CD4-positive, alpha-beta T cell treated with Interleukin-4 for 1 hour (primary cell): Measurements from ENCODE around the gene SIT1.

ENCODE experiments used
- DNase-seq, 2 donors: peaks; one replicate each; pipeline ENCODE4 v3.0.0-alpha.2; 2020 to 2022

The SIT1 gene

DNA sequence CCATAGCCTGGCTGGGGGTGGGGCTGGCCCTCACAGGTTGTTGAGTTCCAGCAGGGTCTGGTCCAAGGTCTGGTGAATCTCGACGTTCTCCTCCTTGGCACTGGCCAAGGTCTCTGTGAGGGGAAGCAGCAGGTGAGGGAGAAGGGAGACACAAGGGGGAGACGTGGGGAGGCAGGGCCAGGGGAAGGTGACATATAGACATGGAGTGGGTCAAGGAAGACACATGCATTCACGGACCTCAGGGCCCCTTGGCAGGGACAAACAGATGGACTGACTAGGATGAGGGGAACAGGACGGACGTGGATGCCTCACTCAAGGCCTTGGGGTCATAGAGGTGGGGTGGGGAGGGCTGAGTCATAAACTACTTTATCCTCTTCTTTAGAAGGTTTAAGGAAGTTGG is 31.3 kb upstream of the SIT1 start:
- DNase-seq: no peak

DNA sequence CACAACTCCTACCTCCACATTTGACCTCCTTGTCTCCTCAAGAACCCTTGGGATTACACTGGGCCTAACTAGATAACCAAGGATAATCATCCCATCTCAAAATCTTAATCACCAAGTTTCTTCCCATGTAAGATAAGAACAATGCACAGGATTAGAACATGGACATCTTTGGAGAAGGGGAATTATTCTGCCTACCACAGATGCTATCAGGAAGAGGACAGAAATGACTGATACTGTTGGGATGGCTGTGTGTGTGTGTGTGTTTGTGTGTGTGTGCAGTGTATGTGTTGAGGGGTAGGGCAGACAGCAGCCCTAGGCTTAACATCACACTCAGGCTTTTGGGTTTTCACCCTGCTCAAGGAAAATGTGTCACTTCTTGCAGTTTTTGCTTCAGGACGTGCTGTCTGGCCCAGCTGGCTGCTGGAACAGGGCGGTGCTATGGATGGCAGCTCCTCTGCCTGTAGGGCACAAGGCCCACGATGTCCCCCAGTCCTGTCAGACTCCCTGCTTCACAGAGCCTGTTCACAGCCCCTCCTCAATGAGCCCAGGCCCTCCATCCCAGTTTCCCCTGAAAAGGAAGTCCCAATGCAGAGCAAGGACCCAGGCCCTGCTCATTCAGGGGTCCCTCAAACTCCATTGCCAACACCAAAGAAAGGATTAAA is 30.7 kb upstream of the SIT1 start:
- no peak for DNase-seq

DNA sequence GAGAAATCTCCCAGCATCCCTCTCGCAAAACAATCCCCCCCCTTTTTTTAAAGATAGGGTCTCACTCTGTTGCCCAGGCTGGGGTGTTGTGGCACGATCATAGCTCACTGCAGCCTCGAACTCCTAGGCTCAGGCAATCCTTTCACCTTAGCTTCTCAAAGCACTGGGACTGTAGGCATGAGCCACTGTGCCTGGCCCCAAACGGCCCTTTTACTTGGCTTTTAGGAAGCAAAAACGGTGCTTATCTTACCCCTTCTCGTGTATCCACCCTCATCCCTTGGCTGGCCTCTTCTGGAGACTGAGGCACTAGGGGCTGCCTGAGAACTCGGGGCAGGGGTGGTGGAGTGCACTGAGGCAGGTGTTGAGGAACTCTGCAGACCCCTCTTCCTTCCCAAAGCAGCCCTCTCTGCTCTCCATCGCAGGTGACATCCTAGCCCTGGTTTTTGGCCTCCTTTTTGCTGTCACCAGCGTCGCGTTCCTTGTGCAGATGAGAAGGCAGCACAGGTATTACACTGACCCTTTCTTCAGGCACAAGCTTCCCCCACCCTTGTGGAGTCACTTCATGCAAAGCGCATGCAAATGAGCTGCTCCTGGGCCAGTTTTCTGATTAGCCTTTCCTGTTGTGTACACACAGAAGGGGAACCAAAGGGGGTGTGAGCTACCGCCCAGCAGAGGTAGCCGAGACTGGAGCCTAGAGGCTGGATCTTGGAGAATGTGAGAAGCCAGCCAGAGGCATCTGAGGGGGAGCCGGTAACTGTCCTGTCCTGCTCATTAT is 29.8 kb upstream of the SIT1 start:
- no peak for DNase-seq

GRCh38 chr9:35679766-35680330 is 29.1 kb upstream of the SIT1 start:
- DNase-seq: no peak

DNA sequence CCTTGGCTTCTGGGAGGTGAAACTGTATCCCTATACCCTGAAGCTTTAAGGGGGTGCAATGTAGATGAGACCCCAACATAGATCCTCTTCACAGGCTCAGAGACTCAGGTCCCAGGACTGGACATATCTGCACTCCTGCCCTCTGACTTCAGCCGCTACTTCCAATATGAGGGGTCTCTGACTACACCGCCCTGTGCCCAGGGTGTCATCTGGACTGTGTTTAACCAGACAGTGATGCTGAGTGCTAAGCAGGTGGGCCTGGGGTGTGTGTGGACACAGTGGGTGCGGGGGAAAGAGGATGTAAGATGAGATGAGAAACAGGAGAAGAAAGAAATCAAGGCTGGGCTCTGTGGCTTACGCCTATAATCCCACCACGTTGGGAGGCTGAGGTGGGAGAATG is 28.4 kb upstream of the SIT1 start:
- DNase-seq: no peak

DNA sequence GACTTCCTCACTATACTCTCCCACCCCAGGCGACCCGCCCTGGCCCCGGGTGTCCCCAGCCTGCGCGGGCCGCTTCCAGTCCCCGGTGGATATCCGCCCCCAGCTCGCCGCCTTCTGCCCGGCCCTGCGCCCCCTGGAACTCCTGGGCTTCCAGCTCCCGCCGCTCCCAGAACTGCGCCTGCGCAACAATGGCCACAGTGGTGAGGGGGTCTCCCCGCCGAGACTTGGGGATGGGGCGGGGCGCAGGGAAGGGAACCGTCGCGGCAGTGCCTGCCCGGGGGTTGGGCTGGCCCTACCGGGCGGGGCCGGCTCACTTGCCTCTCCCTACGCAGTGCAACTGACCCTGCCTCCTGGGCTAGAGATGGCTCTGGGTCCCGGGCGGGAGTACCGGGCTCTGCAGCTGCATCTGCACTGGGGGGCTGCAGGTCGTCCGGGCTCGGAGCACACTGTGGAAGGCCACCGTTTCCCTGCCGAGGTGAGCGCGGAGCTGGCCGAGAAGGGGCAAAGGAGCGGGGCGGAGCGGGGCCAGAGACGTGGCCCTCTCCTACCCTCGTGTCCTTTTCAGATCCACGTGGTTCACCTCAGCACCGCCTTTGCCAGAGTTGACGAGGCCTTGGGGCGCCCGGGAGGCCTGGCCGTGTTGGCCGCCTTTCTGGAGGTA is 25.1 kb upstream of the SIT1 start:
- DNase-seq: peak in 1 of 2 donors; percentile 35

DNA sequence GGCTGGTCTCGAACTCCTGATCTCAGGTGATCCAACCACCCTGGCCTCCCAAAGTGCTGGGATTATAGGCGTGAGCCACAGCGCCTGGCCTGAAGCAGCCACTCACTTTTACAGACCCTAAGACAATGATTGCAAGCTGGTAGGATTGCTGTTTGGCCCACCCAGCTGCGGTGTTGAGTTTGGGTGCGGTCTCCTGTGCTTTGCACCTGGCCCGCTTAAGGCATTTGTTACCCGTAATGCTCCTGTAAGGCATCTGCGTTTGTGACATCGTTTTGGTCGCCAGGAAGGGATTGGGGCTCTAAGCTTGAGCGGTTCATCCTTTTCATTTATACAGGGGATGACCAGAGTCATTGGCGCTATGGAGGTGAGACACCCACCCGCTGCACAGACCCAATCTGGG is 24.5 kb upstream of the SIT1 start:
- no peak for DNase-seq

DNA sequence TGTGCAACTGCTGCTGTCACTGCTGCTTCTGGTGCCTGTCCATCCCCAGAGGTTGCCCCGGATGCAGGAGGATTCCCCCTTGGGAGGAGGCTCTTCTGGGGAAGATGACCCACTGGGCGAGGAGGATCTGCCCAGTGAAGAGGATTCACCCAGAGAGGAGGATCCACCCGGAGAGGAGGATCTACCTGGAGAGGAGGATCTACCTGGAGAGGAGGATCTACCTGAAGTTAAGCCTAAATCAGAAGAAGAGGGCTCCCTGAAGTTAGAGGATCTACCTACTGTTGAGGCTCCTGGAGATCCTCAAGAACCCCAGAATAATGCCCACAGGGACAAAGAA is 23.3 kb upstream of the SIT1 start:
- no peak for DNase-seq

GRCh38 chr9:35673132-35674024 is 22.6 kb upstream of the SIT1 start, which contains the start of gene CA9:
TSS of gene CA9 (plus strand) at chr9:35673928. CDS start at chr9:35673960, 32 bp downstream.
- DNase-seq: no peak

GRCh38 chr9:35669331-35670145 is 18.8 kb upstream of the SIT1 start:
- no peak for DNase-seq

GRCh38 chr9:35667939-35668338 is 17.2 kb upstream of the SIT1 start:
- DNase-seq: no peak

GRCh38 chr9:35666549-35666948 is 15.8 kb upstream of the SIT1 start:
- DNase-seq: no peak

DNA sequence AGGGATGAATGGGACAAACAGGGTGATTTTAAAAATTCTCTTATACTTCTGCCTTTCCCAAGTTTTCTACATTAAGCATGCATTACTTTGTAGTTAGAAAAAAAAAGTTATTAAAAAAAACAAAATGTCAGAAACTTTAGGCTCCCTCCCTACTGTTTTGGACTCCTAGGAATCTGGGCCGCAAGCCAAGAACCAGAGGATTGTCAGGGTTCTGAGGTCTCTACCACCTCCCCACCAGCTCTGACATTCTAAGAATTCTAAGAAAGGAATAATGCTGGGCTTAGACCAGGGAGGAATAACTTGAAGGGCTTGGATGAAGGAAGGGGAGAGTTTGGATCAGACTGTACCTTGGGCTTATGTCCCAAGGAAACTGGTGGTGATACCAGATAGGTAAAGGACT is 15.3 kb upstream of the SIT1 start:
- DNase-seq: no peak

DNA sequence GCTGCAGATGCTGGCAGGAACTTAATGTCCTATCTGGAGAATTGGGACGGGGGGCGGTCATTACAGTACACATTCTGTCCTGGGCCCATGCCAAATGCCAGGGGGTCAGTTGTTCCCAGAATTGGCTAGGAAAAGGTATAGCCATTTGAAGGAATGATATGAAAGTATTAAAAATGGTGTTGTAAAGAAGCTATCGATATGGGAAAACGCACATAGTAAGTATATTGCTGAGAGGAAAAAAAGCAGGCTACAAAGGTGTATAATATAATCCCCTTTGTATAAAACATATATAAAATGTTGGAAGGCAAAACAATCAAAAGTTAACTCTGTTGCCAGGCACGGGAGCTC is 14.7 kb upstream of the SIT1 start:
- no peak for DNase-seq

DNA sequence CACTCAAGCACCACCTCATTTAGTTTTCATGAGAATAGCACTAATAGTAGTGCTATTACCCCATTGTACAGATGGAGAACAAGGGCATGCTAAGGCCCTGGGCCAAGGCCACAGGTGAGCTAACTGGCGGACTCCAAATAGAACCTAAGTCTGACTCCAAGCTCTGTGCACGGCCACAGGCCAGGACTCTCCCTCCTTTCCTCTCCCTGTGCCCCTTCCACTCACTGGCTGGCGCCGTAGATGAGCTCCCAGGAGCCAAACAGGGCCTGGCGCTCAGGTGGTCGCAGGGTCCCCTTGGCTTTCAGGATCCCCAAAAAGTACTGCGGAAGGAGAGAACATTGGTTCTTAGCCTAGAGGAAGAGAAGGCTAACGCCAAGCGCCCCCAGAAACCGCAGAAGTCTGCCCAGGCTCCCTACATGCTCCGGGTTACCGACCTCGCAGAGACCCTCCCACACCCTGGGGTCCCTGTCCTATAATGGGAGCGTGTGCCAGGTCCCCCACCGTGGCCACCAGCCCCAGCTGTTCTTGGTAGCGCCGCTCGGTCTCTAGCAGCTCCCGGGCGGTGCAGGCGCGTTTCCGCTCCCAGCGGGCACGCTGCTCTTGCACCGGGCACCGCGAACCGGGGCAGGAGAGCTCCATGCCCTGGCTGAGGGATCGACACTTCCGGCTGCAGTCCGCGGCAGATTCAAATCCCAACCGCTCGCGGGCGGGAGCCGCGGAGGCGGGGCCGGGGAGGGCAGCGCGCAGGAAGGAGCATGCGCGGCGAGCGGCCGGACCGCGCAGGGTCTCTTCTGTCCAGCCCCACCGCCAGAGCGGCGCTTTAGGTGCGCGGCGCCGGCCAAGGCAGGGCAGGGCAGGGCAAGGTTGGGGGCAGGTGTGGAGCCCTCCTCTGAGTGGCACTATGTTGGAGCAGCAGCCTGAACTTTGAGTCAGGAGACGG is 14.1 kb upstream of the SIT1 start, which contains the start of gene ARHGEF39:
Gene ARHGEF39 (minus strand): TSS at position 665 of the 940 bp plus-strand sequence. CDS start 26 bp downstream, at position 639.
- peak; percentile 62 to 72 for DNase-seq

GRCh38 chr9:35662437-35662836 is 11.7 kb upstream of the SIT1 start:
- DNase-seq: no peak

DNA sequence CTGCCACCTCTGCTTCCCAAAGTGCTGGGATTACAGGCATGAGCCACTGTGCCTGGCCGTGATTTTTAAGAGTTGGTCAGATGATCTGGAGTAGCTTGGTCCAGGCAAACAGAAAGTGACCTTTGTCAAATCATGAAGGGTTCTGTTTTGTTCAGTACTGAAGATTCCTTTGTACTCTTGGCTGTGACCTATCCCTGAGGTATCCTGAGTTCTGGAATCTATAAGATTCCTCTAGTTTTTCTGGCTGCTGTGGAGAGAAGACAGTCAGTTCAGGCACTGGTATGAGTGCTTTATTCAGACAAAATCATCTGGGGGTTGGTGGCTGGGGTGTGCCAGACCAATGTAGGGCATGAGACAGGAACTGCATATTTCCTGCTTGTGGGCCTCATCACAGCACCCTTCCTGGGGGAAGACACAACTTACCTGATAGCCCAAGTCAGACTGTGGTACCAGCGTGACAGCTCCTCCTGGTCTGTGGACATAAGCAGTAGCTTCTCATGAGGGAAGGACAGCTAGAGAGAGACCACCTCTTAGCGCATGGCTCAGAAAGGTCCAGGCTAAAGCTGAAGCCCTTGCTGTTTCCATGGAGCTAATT is 11.1 kb upstream of the SIT1 start:
- peak; percentile 67 to 71 for DNase-seq

DNA sequence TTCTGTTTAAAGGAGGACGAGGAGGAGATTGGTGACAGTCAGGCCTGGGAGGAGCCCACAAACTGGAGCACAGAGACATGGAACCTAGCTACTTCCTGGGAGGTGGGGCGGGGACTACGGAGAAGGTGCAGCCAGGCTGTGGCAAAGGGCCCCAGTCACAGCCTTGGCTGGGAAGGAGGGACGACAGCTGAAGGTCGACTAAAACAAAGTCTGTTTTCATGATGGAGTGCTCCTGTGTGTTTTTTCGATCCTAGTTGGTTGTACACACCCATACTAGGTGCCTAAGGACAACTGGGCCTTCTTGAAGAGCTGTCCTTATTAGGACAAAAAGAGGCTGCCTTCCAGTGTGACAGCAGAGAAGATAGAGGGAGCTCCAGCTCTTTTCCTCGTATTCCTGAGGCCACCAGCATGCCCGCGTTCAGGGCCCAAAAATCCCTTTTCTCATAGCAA is 10.3 kb upstream of the SIT1 start:
- DNase-seq: no peak

DNA sequence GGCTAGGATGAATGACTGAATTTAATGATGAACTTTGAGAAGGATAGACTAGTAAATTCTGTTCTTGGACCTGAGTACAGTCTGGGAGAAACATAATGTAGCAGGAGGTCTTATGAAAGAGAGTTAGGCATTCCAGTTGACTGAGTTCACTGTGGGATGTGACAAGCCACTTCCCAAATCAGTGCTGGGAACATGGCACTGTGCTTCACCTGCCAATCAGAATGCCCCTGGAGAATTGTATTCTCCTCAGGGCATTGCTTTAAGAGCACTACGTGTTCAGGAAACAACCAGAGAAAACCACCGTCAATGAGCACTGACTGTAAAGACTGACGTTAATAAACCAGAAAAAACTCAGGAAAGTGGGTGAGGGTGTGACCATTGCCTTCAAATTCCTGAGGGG is 8.6 kb upstream of the SIT1 start:
- no peak for DNase-seq

- no peak for DNase-seq
Observed at GRCh38 chr9:35658968-35659220, 8.2 kb upstream of the SIT1 start.
